Transverse colon (tissue), 4 donors: ENCODE data around the gene AKAP13. TPM values are rescaled to one million over a fixed set of nuclear protein-coding genes. Genes with fewer than 3 reads are reported as not detected.

ENCODE experiments used
- DNase-seq: peaks from one replicate; pipeline ENCODE4 v3.0.0-alpha.2; 2019
- H3K27ac ChIP-seq, 4 donors: fragments of 200-600 bp; sonication (generic); 2 replicates each; pipeline ENCODE4 v1.5.1; 2016 to 2018; ENCODE audit warnings: inconsistent platforms in 4 of 4
- H3K27me3 ChIP-seq: fragments of 200-600 bp; sonication (generic); 2 replicates; pipeline ENCODE4 v1.5.1; 2017; ENCODE audit warnings: inconsistent platforms
- H3K36me3 ChIP-seq, 4 donors: fragments of 200-600 bp; sonication (generic); 2 replicates each; pipeline ENCODE4 v1.5.1; 2017 to 2019; ENCODE audit warnings: inconsistent platforms in 4 of 4
- H3K4me1 ChIP-seq, 4 donors: fragments of 200-600 bp; sonication (generic); 2 replicates each; pipeline ENCODE4 v1.5.1; 2017 to 2020; ENCODE audit warnings: inconsistent platforms in 4 of 4
- H3K4me3 ChIP-seq, 4 donors: fragments of 200-600 bp; sonication (generic); 1 replicate in 1 of 4; 2 replicates in 3 of 4; pipeline versions ENCODE4 v1.5.1 to v1.6.1; 2017 to 2019; ENCODE audit warnings: inconsistent platforms in 4 of 4
- H3K9me3 ChIP-seq, 2 donors: fragments of 200-600 bp; sonication (generic); 2 replicates each; pipeline ENCODE4 v1.5.1; 2017 to 2019; ENCODE audit warnings: inconsistent platforms in 2 of 2
- EP300 ChIP-seq: sonication (generic); formaldehyde crosslinking; IDR thresholded peaks from one replicate; pipeline ENCODE4 v1.6.1; 2017; ENCODE audit warnings: antibody characterized with exemption, low read depth
- POLR2A ChIP-seq: fragments of 450-650 bp; IDR thresholded peaks from one replicate; pipeline ENCODE4 v1.6.1; 2016; ENCODE audit warnings: antibody characterized with exemption, mild to moderate bottlenecking, moderate library complexity
- POLR2AphosphoS5 ChIP-seq, 3 donors: sonication (generic); formaldehyde crosslinking; IDR thresholded peaks; one replicate each; pipeline ENCODE4 v1.6.1; 2016; ENCODE audit warnings: antibody characterized with exemption in 3 of 3
- WGBS, 2 donors: methylation state at CpG; one replicate each; pipeline ENCODE4 v1.1.5; 2018; ENCODE audit warnings: low coverage in 1 of 2; 5-methylcytosine and 5-hydroxymethylcytosine counted together
- in situ Hi-C, 4 donors: fragments of 200-750 bp; cut with MboI; loops; one replicate each; pipeline versions ENCODE4 v1.15.0 to v1.15.1; 2017; ENCODE audit warnings: low sequenced_read_pairs in 3 of 4, low pct_ligation_motif_present in 1 of 4, low pct_unique_long_range_greater_than_20kb in 1 of 4
- intact Hi-C: fragments of 100-400 bp; cut with DNase I; formaldehyde crosslinking; loops from one replicate; pipeline ENCODE4 v1.15.1; 2023; ENCODE audit warnings: low total_unique reads
- total RNA-seq, 4 donors: library from RNA; depleted of rRNA; stranded (reverse); fragments of >200 nt; gene quantifications; one replicate each; pipeline ENCODE4 v1.1.0, GENCODE V29; 2016
- TF ChIP-seq, protein P1 (sequence below), 5 experiments: fragments of 200-600 bp in 3 of 5; fragments of 450-650 bp in 2 of 5; sonication (generic) in 3 of 5; IDR thresholded peaks; 1 replicate in 2 of 5; 2 replicates in 3 of 5; pipeline ENCODE4 v1.5.1; 2016 to 2017; ENCODE audit warnings: antibody characterized with exemption in 5 of 5, inconsistent platforms in 3 of 5, mild to moderate bottlenecking in 2 of 5, moderate library complexity in 1 of 5

The AKAP13 gene
- total RNA-seq, 4 donors from 2014 or later, result 206 to 291 (median 214) TPM

GRCh38 chr15:85406916-85407315 lies 26.5 kb downstream of the AKAP13 start:
- H3K9me3 ChIP-seq, result no peaks in the 10 kb centered on the region
- H3K27ac ChIP-seq, result peak overlapping the region in 1 of 4 donors; percentile 49
- H3K36me3 ChIP-seq, result no peaks in the 10 kb centered on the region
- 92 to 100% methylated on average over 4 of the region's 4 CpGs for WGBS, 2 donors
- H3K27me3 ChIP-seq, result no peaks in the 10 kb centered on the region
- TF ChIP-seq POLR2A, result no peak
- no peak for TF ChIP-seq POLR2AphosphoS5 (IDR thresholded peaks at IDR 0.05)
- TF ChIP-seq EP300, result no peak
- TF ChIP-seq, protein P1, sequence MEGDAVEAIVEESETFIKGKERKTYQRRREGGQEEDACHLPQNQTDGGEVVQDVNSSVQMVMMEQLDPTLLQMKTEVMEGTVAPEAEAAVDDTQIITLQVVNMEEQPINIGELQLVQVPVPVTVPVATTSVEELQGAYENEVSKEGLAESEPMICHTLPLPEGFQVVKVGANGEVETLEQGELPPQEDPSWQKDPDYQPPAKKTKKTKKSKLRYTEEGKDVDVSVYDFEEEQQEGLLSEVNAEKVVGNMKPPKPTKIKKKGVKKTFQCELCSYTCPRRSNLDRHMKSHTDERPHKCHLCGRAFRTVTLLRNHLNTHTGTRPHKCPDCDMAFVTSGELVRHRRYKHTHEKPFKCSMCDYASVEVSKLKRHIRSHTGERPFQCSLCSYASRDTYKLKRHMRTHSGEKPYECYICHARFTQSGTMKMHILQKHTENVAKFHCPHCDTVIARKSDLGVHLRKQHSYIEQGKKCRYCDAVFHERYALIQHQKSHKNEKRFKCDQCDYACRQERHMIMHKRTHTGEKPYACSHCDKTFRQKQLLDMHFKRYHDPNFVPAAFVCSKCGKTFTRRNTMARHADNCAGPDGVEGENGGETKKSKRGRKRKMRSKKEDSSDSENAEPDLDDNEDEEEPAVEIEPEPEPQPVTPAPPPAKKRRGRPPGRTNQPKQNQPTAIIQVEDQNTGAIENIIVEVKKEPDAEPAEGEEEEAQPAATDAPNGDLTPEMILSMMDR (IDR thresholded peaks at IDR 0.05), result no peak
- intact Hi-C loops (no loop called here), in situ Hi-C loops (no loop called here)
- H3K4me3 ChIP-seq, result no peak overlapping the region
- H3K4me1 ChIP-seq, result peaks cover 33 to 57% (median 36%) of the 10 kb centered on the region in 4 donors
- no peak for DNase-seq

DNA sequence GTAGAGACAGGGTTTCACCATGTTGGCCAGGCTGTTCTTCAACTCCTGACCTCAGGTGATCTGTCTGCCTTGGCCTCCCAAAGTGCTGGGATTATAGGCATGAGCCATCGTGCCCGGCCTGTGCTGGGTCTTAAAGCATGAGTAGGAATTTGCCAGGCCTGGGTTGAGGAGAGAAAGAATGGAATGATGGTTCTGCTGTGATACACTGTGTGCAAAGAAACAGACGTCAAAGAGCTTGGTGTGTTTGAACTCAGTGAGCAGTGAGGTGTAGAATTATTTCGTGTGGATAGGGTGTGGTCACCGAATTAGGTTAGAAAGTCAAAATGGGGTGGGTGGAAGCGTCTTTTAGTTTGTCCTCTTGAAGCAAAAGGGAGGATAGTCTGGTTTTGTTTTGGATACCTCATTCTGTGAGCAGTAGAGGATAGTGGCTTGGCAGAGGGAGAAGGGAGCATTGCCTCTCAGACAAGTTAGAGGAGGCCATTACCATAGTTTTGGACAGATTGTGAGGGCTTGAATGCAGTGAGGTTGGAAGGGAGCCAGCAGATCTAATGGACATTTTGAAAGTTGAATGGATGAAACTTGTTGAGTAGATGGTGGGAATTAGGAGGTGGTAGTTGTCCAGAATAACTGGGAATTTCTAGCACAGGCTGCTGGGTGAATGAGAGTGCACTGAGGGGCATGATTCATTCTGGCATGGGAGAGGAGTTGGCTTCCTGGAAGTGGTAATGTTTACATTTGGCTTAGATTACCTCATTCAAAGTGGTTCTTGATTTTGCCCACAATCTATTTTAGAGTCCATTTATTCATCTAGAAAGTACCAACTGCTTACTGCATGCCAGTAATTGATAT lies 27.2 kb downstream of the AKAP13 start:
- in situ Hi-C loops (no loop called here), intact Hi-C loops (no loop called here)
- no peak for DNase-seq
- peak overlapping the region in 1 of 4 donors; percentile 49 for H3K27ac ChIP-seq
- H3K4me3 ChIP-seq, result no peak overlapping the region
- no peaks in the 10 kb centered on the region for H3K9me3 ChIP-seq
- no peaks in the 10 kb centered on the region for H3K27me3 ChIP-seq
- H3K36me3 ChIP-seq, result no peaks in the 10 kb centered on the region
- 87 to 97% methylated on average over 6 of the region's 6 CpGs for WGBS, 2 donors
- TF ChIP-seq POLR2A, result no peak
- TF ChIP-seq EP300, result no peak
- TF ChIP-seq, protein P1 (IDR thresholded peaks at IDR 0.05), result no peak
- no peak for TF ChIP-seq POLR2AphosphoS5 (IDR thresholded peaks at IDR 0.05)
- peaks cover 28 to 54% (median 31%) of the 10 kb centered on the region in 4 donors for H3K4me1 ChIP-seq

GRCh38 chr15:85408270-85408746 lies 27.9 kb downstream of the AKAP13 start:
- 72 to 82% methylated on average over 6 of the region's 6 CpGs for WGBS, 2 donors
- Histone ChIP-seq H3K9me3 (no peaks in the 10 kb centered on the region), H3K27ac (peak overlapping the region in 1 of 4 donors; percentile 49), H3K27me3 (no peaks in the 10 kb centered on the region), H3K4me3 (no peak overlapping the region), H3K36me3 (no peaks in the 10 kb centered on the region), H3K4me1 (peaks cover 29 to 54% (median 32%) of the 10 kb centered on the region in 4 donors)
- in situ Hi-C loops, result no loop called here
- TF ChIP-seq POLR2A (no peak), EP300 (no peak), POLR2AphosphoS5 (IDR thresholded peaks at IDR 0.05) (no peak)
- TF ChIP-seq, protein P1 (IDR thresholded peaks at IDR 0.05), result no peak
- no peak for DNase-seq
- intact Hi-C loops, result no loop called here

DNA sequence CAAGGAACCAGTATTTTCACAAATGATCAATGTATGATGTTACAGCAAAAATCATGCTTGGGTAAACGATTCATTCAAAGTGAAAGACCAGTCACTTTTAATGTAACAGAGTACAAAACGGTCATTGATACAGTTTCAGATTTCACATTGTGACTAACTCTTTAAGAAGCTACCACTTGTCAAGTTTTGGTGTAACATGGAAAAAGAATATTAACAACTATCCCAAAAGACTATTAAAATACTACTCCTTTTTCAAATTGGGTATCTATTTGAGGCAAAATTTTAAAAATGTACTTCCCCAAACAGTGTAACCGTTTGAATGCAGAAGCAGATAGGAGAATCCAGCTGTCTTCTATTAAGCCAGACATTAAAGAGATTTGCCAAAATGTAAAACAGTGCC lies 31.7 kb downstream of the AKAP13 start:
- peak overlapping the region in 1 of 4 donors; percentile 53 for H3K27ac ChIP-seq

More for the DNA sequence above, 31.7 kb downstream of the AKAP13 start:
- no peak for TF ChIP-seq POLR2A
- no peak for TF ChIP-seq EP300
- TF ChIP-seq POLR2AphosphoS5 (IDR thresholded peaks at IDR 0.05), result no peak
- TF ChIP-seq, protein P1 (IDR thresholded peaks at IDR 0.05), result no peak
- DNase-seq, result no peak
- intact Hi-C loops, result no loop called here
- H3K9me3 ChIP-seq, result no peaks in the 10 kb centered on the region
- in situ Hi-C loops, result loop anchor here in 1 of 4 donors (10.0 kb wide), 1 partner anchor 77 kb away; no protein-coding TSS in a partner anchor
- H3K36me3 ChIP-seq, result no peaks in the 10 kb centered on the region
- peaks cover 13 to 41% (median 25%) of the 10 kb centered on the region in 4 donors for H3K4me1 ChIP-seq
- WGBS, 2 donors, result 40 to 60% methylated on average over 3 of the region's 3 CpGs
- no peak overlapping the region for H3K4me3 ChIP-seq
- no peaks in the 10 kb centered on the region for H3K27me3 ChIP-seq
